ENCODE data around the gene NELFCD. TPM values are rescaled to one million over a fixed set of nuclear protein-coding genes. Genes with fewer than 3 reads are reported as not detected.

The NELFCD gene
- polyA plus RNA-seq, 1 donor from 2014 or later = 88.7 TPM

GRCh38 chr20:59004493-59004762 lies 23.4 kb downstream of the NELFCD start:
- Histone ChIP-seq H3K9me3 (ENCODE audit: low read length) (no peaks in the 10 kb centered on the region), H3K4me3 (ENCODE audit: low read length) (no peak overlapping the region), H3K9me2 (ENCODE audit: insufficient read depth, low read length) (no peaks in the 10 kb centered on the region), H3K27me3 (ENCODE audit: insufficient read depth, low read depth, low read length) (peaks cover 10% of the 10 kb centered on the region), H3K79me2 (replicated peaks; ENCODE audit: insufficient read depth, low read length) (no peaks in the 10 kb centered on the region), H3K36me3 (ENCODE audit: insufficient read depth, low read length) (no peaks in the 10 kb centered on the region), H3F3A (ENCODE audit: insufficient read depth, low read length, poor library complexity, severe bottlenecking) (no peaks in the 10 kb centered on the region), H3K4me2 (ENCODE audit: low read length) (no peak overlapping the region), H4K20me1 (ENCODE audit: insufficient read depth) (no peaks in the 10 kb centered on the region), H3K9ac (ENCODE audit: low read length) (no peak overlapping the region), H3K27ac (ENCODE audit: low read length) (no peak overlapping the region), H2AFZ (ENCODE audit: low read depth, low read length) (no peak overlapping the region)
- TF ChIP-seq SMC3 (conservative IDR thresholded peaks at IDR 0.05; ENCODE audit: poor library complexity) = no peak
- no peak for TF ChIP-seq CTCF (IDR thresholded peaks at IDR 0.05; ENCODE audit: poor library complexity, severe bottlenecking)
- no peak for TF ChIP-seq POLR2AphosphoS5 (IDR thresholded peaks at IDR 0.05)
- TF ChIP-seq EZH2 (IDR thresholded peaks at IDR 0.05; ENCODE audit: borderline replicate concordance, insufficient read depth, low read length, poor library complexity, severe bottlenecking) = no peak
- TF ChIP-seq MXI1 (conservative IDR thresholded peaks at IDR 0.05; ENCODE audit: poor library complexity, severe bottlenecking) = no peak
- no peak for TF ChIP-seq TAF1 (IDR thresholded peaks at IDR 0.05; ENCODE audit: low read depth)
- no peak for TF ChIP-seq EP300 (conservative IDR thresholded peaks at IDR 0.05; ENCODE audit: poor library complexity, severe bottlenecking)
- TF ChIP-seq REST (IDR thresholded peaks at IDR 0.05; ENCODE audit: borderline replicate concordance) = no peak
- no peak for TF ChIP-seq RAD21 (conservative IDR thresholded peaks at IDR 0.05)

DNA sequence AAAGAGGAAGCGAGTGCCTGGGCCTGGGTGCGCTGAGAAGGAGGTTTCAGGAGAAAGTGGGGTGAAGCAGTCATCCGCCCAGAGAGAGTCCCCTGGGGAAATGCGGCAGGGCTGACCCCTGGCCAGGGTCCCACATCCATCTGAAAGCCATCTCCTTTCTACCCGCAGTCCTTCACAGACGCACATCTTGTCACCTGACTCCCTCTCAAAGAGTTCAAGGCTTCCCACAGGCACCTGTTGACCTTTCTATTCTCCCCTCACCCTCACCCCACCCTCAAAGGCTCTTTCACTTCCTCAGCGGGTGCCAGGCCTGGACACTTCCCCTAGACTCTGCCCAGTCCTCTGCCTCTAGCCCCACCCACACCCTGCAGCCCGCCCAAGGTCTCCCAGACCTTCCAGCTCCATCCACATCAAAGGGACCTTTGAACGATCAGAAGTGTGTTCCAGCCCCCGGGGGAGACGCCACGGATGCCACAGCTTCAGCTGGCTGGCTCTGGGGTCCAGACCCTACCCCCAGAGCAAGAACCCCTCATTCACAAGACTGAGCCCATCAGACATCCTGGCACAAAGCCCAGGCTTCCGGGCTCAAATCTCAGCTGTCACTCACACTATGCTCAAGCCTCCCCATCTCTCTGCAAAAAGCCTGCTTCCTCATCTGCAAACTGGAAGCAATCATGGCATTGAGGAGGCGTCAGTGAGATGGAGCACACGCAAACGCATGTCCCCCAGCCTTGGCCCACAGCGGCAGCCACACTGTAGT lies 23.9 kb downstream of the NELFCD start:
- H3K36me3 ChIP-seq (ENCODE audit: insufficient read depth, low read length) = no peaks in the 10 kb centered on the region
- peaks cover 10% of the 10 kb centered on the region for H3K27me3 ChIP-seq (ENCODE audit: insufficient read depth, low read depth, low read length)
- no peaks in the 10 kb centered on the region for H3F3A ChIP-seq (ENCODE audit: insufficient read depth, low read length, poor library complexity, severe bottlenecking)
- no peak overlapping the region for H3K4me3 ChIP-seq (ENCODE audit: low read length)
- no peak overlapping the region for H3K4me2 ChIP-seq (ENCODE audit: low read length)
- H3K9me2 ChIP-seq (ENCODE audit: insufficient read depth, low read length) = no peaks in the 10 kb centered on the region
- no peak for TF ChIP-seq REST (IDR thresholded peaks at IDR 0.05; ENCODE audit: borderline replicate concordance)
- TF ChIP-seq CTCF (IDR thresholded peaks at IDR 0.05; ENCODE audit: poor library complexity, severe bottlenecking) = no peak
- no peak for TF ChIP-seq EP300 (conservative IDR thresholded peaks at IDR 0.05; ENCODE audit: poor library complexity, severe bottlenecking)
- TF ChIP-seq TAF1 (IDR thresholded peaks at IDR 0.05; ENCODE audit: low read depth) = no peak
- TF ChIP-seq EZH2 (IDR thresholded peaks at IDR 0.05; ENCODE audit: borderline replicate concordance, insufficient read depth, low read length, poor library complexity, severe bottlenecking) = no peak
- no peak for TF ChIP-seq MXI1 (conservative IDR thresholded peaks at IDR 0.05; ENCODE audit: poor library complexity, severe bottlenecking)
- no peak for TF ChIP-seq POLR2AphosphoS5 (IDR thresholded peaks at IDR 0.05)
- no peak for TF ChIP-seq RAD21 (conservative IDR thresholded peaks at IDR 0.05)
- TF ChIP-seq SMC3 (conservative IDR thresholded peaks at IDR 0.05; ENCODE audit: poor library complexity) = no peak
- H3K9me3 ChIP-seq (ENCODE audit: low read length) = no peaks in the 10 kb centered on the region
- H3K79me2 ChIP-seq (replicated peaks; ENCODE audit: insufficient read depth, low read length) = no peaks in the 10 kb centered on the region
- H3K27ac ChIP-seq (ENCODE audit: low read length) = no peak overlapping the region
- H3K9ac ChIP-seq (ENCODE audit: low read length) = no peak overlapping the region
- H2AFZ ChIP-seq (ENCODE audit: low read depth, low read length) = no peak overlapping the region
- H4K20me1 ChIP-seq (ENCODE audit: insufficient read depth) = no peaks in the 10 kb centered on the region
